GM19023 (cell line): ENCODE data around the gene C12orf42.
"Not testable (repeated sequence)": the region's sequence is repeated elsewhere in the genome, so short reads cannot be mapped to it uniquely, and the experiment has no call there.

Source experiments
- ATAC-seq: cut with Tn5 transposase; IDR thresholded peaks from one replicate; pipeline ENCODE4 v1.9.1; 2021; ENCODE audit warnings: mild to moderate bottlenecking, moderate library complexity; ENCODE audit not compliant: unreplicated experiment

C12orf42 gene

GRCh38 chr12:103425674-103426073 is 70.1 kb downstream of the C12orf42 start:
- ATAC-seq: not testable (repeated sequence)

GRCh38 chr12:103424849-103425586 is 70.8 kb downstream of the C12orf42 start:
- not testable (repeated sequence) for ATAC-seq

- ATAC-seq: no peak
Measured at GRCh38 chr12:103423516-103423910, 72.3 kb downstream of the C12orf42 start.

GRCh38 chr12:103422746-103423515 is 72.8 kb downstream of the C12orf42 start:
- no peak for ATAC-seq

- no peak for ATAC-seq
Measured at GRCh38 chr12:103422328-103422727, 73.4 kb downstream of the C12orf42 start.

- ATAC-seq: no peak
Measured at GRCh38 chr12:103421402-103421801, 74.4 kb downstream of the C12orf42 start.

- no peak for ATAC-seq
Measured at GRCh38 chr12:103415681-103416080, 80.1 kb downstream of the C12orf42 start.

- ATAC-seq: no peak
Measured at GRCh38 chr12:103401421-103401820, 94.3 kb downstream of the C12orf42 start.

- no peak for ATAC-seq
Measured at GRCh38 chr12:103399986-103400385, 95.8 kb downstream of the C12orf42 start.

GRCh38 chr12:103397536-103397935 is 98.2 kb downstream of the C12orf42 start:
- ATAC-seq: no peak

- ATAC-seq: peak; percentile 96
Measured at GRCh38 chr12:103392722-103393121, 103.0 kb downstream of the C12orf42 start.

GRCh38 chr12:103391103-103391502 is 104.7 kb downstream of the C12orf42 start:
- no peak for ATAC-seq

GRCh38 chr12:103387385-103387784 is 108.4 kb downstream of the C12orf42 start:
- ATAC-seq: no peak

GRCh38 chr12:103386451-103386850 is 109.3 kb downstream of the C12orf42 start:
- ATAC-seq: no peak

GRCh38 chr12:103382736-103383346 is 112.9 kb downstream of the C12orf42 start:
- no peak for ATAC-seq

- ATAC-seq: no peak
Measured at GRCh38 chr12:103382119-103382518, 113.6 kb downstream of the C12orf42 start.

GRCh38 chr12:103379670-103380069 is 116.1 kb downstream of the C12orf42 start:
- no peak for ATAC-seq

- no peak for ATAC-seq
Measured at GRCh38 chr12:103373088-103373523, 122.7 kb downstream of the C12orf42 start.

GRCh38 chr12:103369929-103370328 is 125.8 kb downstream of the C12orf42 start:
- ATAC-seq: peak; percentile 79

GRCh38 chr12:103368167-103368566 is 127.6 kb downstream of the C12orf42 start:
- no peak for ATAC-seq

- ATAC-seq: no peak
Measured at GRCh38 chr12:103354403-103354802, 141.4 kb downstream of the C12orf42 start.

- no peak for ATAC-seq
Measured at GRCh38 chr12:103353913-103354312, 141.9 kb downstream of the C12orf42 start.
